GM19238 (cell line): ENCODE data around the gene TMEM11.
"Not testable (repeated sequence)": the region's sequence is repeated elsewhere in the genome, so short reads cannot be mapped to it uniquely, and the experiment has no call there.

Source experiments
- DNase-seq: peaks from one replicate; pipeline ENCODE4 v3.0.0; 2011; ENCODE audit warnings: low spot score; ENCODE audit not compliant: insufficient read length

The TMEM11 gene

GRCh38 chr17:21242780-21243515, 29.0 kb upstream of the TMEM11 start:
- DNase-seq: no peak

GRCh38 chr17:21242026-21242697, 28.2 kb upstream of the TMEM11 start:
- DNase-seq: no peak

GRCh38 chr17:21241564-21241963, 27.6 kb upstream of the TMEM11 start:
- no peak for DNase-seq

- DNase-seq: no peak
Measured at GRCh38 chr17:21240369-21241055, 26.6 kb upstream of the TMEM11 start.

- peak; percentile 48 for DNase-seq
Measured at GRCh38 chr17:21239680-21240368, 25.9 kb upstream of the TMEM11 start.

GRCh38 chr17:21235921-21236320, 22.0 kb upstream of the TMEM11 start:
- no peak for DNase-seq

GRCh38 chr17:21233581-21234347, 19.8 kb upstream of the TMEM11 start:
- no peak for DNase-seq

GRCh38 chr17:21232033-21232749, 18.2 kb upstream of the TMEM11 start:
- no peak for DNase-seq

GRCh38 chr17:21231533-21231932, 17.6 kb upstream of the TMEM11 start:
- no peak for DNase-seq

GRCh38 chr17:21228845-21229244, 14.9 kb upstream of the TMEM11 start:
- DNase-seq: no peak

GRCh38 chr17:21228111-21228510, 14.2 kb upstream of the TMEM11 start:
- DNase-seq: no peak

- DNase-seq: not testable (repeated sequence)
Measured at GRCh38 chr17:21227277-21227676, 13.3 kb upstream of the TMEM11 start.

GRCh38 chr17:21223086-21223485, 9.1 kb upstream of the TMEM11 start:
- DNase-seq: no peak

GRCh38 chr17:21218831-21219380, 4.9 kb upstream of the TMEM11 start:
- DNase-seq: no peak

- no peak for DNase-seq
Measured at GRCh38 chr17:21218101-21218500, 4.1 kb upstream of the TMEM11 start.

- DNase-seq: no peak
Measured at GRCh38 chr17:21217346-21217745, 3.4 kb upstream of the TMEM11 start.

GRCh38 chr17:21215935-21216334, 2.0 kb upstream of the TMEM11 start:
- no peak for DNase-seq

GRCh38 chr17:21214777-21215541, 998 bp upstream of the TMEM11 start:
- DNase-seq: peak; percentile 35

- peak; percentile 13 for DNase-seq
Measured at GRCh38 chr17:21213638-21214014, 335 bp downstream of the TMEM11 start.
